ENCODE results near the gene TMTC1.

The TMTC1 gene

GRCh38 chr12:29611906-29612305 lies 171.8 kb downstream of the TMTC1 start:
- no peaks in the 10 kb centered on the region for H3K9me3 ChIP-seq (ENCODE audit: control insufficient read depth in 1 of 2, low read length in 2 of 2)
- no peaks in the 10 kb centered on the region for H3K27me3 ChIP-seq (ENCODE audit: low read depth, low read length)
- peaks cover 0 to 7% of the 10 kb centered on the region in 2 donors for H3K36me3 ChIP-seq (ENCODE audit: control insufficient read depth in 1 of 2, insufficient read depth in 2 of 2, low read length in 2 of 2)
- no peak overlapping the region for H3K27ac ChIP-seq (ENCODE audit: low read length)
- H3K4me1 ChIP-seq (ENCODE audit: control insufficient read depth in 1 of 2, insufficient read depth in 2 of 2, low read length in 2 of 2): peaks cover 0 to 13% of the 10 kb centered on the region in 2 donors
- no peak overlapping the region for H3K4me3 ChIP-seq (ENCODE audit: low read depth in 1 of 2, low read length in 2 of 2)

- no peak overlapping the region for H3K4me3 ChIP-seq (ENCODE audit: low read depth in 1 of 2, low read length in 2 of 2)
- peaks cover 0 to 13% of the 10 kb centered on the region in 2 donors for H3K4me1 ChIP-seq (ENCODE audit: control insufficient read depth in 1 of 2, insufficient read depth in 2 of 2, low read length in 2 of 2)
- H3K27me3 ChIP-seq (ENCODE audit: low read depth, low read length): no peaks in the 10 kb centered on the region
- H3K36me3 ChIP-seq (ENCODE audit: control insufficient read depth in 1 of 2, insufficient read depth in 2 of 2, low read length in 2 of 2): peaks cover 0 to 7% of the 10 kb centered on the region in 2 donors
- no peaks in the 10 kb centered on the region for H3K9me3 ChIP-seq (ENCODE audit: control insufficient read depth in 1 of 2, low read length in 2 of 2)
- no peak overlapping the region for H3K27ac ChIP-seq (ENCODE audit: low read length)
Observed at GRCh38 chr12:29610473-29611170, 173.1 kb downstream of the TMTC1 start.

- Histone ChIP-seq H3K36me3 (ENCODE audit: control insufficient read depth in 1 of 2, insufficient read depth in 2 of 2, low read length in 2 of 2) (peaks cover 0 to 7% of the 10 kb centered on the region in 2 donors), H3K4me3 (ENCODE audit: low read depth in 1 of 2, low read length in 2 of 2) (no peak overlapping the region), H3K27me3 (ENCODE audit: low read depth, low read length) (no peaks in the 10 kb centered on the region), H3K4me1 (ENCODE audit: control insufficient read depth in 1 of 2, insufficient read depth in 2 of 2, low read length in 2 of 2) (peaks cover 0 to 13% of the 10 kb centered on the region in 2 donors), H3K9me3 (ENCODE audit: control insufficient read depth in 1 of 2, low read length in 2 of 2) (no peaks in the 10 kb centered on the region), H3K27ac (ENCODE audit: low read length) (no peak overlapping the region)
Observed at GRCh38 chr12:29609431-29610215, 174.1 kb downstream of the TMTC1 start.

GRCh38 chr12:29608581-29608980 lies 175.2 kb downstream of the TMTC1 start:
- peaks cover 0 to 14% of the 10 kb centered on the region in 2 donors for H3K36me3 ChIP-seq (ENCODE audit: control insufficient read depth in 1 of 2, insufficient read depth in 2 of 2, low read length in 2 of 2)
- H3K27ac ChIP-seq (ENCODE audit: low read length): no peak overlapping the region
- H3K9me3 ChIP-seq (ENCODE audit: control insufficient read depth in 1 of 2, low read length in 2 of 2): no peaks in the 10 kb centered on the region
- H3K4me3 ChIP-seq (ENCODE audit: low read depth in 1 of 2, low read length in 2 of 2): no peak overlapping the region
- peaks cover 0 to 13% of the 10 kb centered on the region in 2 donors for H3K4me1 ChIP-seq (ENCODE audit: control insufficient read depth in 1 of 2, insufficient read depth in 2 of 2, low read length in 2 of 2)
- no peaks in the 10 kb centered on the region for H3K27me3 ChIP-seq (ENCODE audit: low read depth, low read length)

- Histone ChIP-seq H3K4me1 (ENCODE audit: control insufficient read depth in 1 of 2, insufficient read depth in 2 of 2, low read length in 2 of 2) (no peaks in the 10 kb centered on the region), H3K9me3 (ENCODE audit: control insufficient read depth in 1 of 2, low read length in 2 of 2) (no peaks in the 10 kb centered on the region), H3K4me3 (ENCODE audit: low read depth in 1 of 2, low read length in 2 of 2) (no peak overlapping the region), H3K27me3 (ENCODE audit: low read depth, low read length) (no peaks in the 10 kb centered on the region), H3K27ac (ENCODE audit: low read length) (no peak overlapping the region), H3K36me3 (ENCODE audit: control insufficient read depth in 1 of 2, insufficient read depth in 2 of 2, low read length in 2 of 2) (peaks cover 0 to 15% of the 10 kb centered on the region in 2 donors)
Observed at GRCh38 chr12:29599381-29599780, 184.4 kb downstream of the TMTC1 start.

GRCh38 chr12:29595071-29595755 lies 188.5 kb downstream of the TMTC1 start:
- Histone ChIP-seq H3K27ac (ENCODE audit: low read length) (no peak overlapping the region), H3K4me3 (ENCODE audit: low read depth in 1 of 2, low read length in 2 of 2) (no peak overlapping the region)

GRCh38 chr12:29593001-29593400 lies 190.7 kb downstream of the TMTC1 start:
- Histone ChIP-seq H3K4me3 (ENCODE audit: low read depth in 1 of 2, low read length in 2 of 2) (no peak overlapping the region), H3K9me3 (ENCODE audit: control insufficient read depth in 1 of 2, low read length in 2 of 2) (no peaks in the 10 kb centered on the region), H3K4me1 (ENCODE audit: control insufficient read depth in 1 of 2, insufficient read depth in 2 of 2, low read length in 2 of 2) (no peaks in the 10 kb centered on the region), H3K36me3 (ENCODE audit: control insufficient read depth in 1 of 2, insufficient read depth in 2 of 2, low read length in 2 of 2) (no peaks in the 10 kb centered on the region), H3K27ac (ENCODE audit: low read length) (no peak overlapping the region), H3K27me3 (ENCODE audit: low read depth, low read length) (no peaks in the 10 kb centered on the region)

More at GRCh38 chr12:29595071-29595755, 188.5 kb downstream of the TMTC1 start:
- no peaks in the 10 kb centered on the region for H3K4me1 ChIP-seq (ENCODE audit: control insufficient read depth in 1 of 2, insufficient read depth in 2 of 2, low read length in 2 of 2)
- H3K36me3 ChIP-seq (ENCODE audit: control insufficient read depth in 1 of 2, insufficient read depth in 2 of 2, low read length in 2 of 2): no peaks in the 10 kb centered on the region
- no peaks in the 10 kb centered on the region for H3K9me3 ChIP-seq (ENCODE audit: control insufficient read depth in 1 of 2, low read length in 2 of 2)
- H3K27me3 ChIP-seq (ENCODE audit: low read depth, low read length): no peaks in the 10 kb centered on the region

- Histone ChIP-seq H3K27ac (ENCODE audit: low read length) (no peak overlapping the region), H3K36me3 (ENCODE audit: control insufficient read depth in 1 of 2, insufficient read depth in 2 of 2, low read length in 2 of 2) (no peaks in the 10 kb centered on the region), H3K4me3 (ENCODE audit: low read depth in 1 of 2, low read length in 2 of 2) (no peak overlapping the region), H3K4me1 (ENCODE audit: control insufficient read depth in 1 of 2, insufficient read depth in 2 of 2, low read length in 2 of 2) (no peaks in the 10 kb centered on the region), H3K27me3 (ENCODE audit: low read depth, low read length) (no peaks in the 10 kb centered on the region), H3K9me3 (ENCODE audit: control insufficient read depth in 1 of 2, low read length in 2 of 2) (no peaks in the 10 kb centered on the region)
Observed at GRCh38 chr12:29591140-29592020, 192.4 kb downstream of the TMTC1 start.

GRCh38 chr12:29589851-29590250 lies 193.9 kb downstream of the TMTC1 start:
- H3K4me1 ChIP-seq (ENCODE audit: control insufficient read depth in 1 of 2, insufficient read depth in 2 of 2, low read length in 2 of 2): no peaks in the 10 kb centered on the region
- H3K27ac ChIP-seq (ENCODE audit: low read length): no peak overlapping the region
- H3K36me3 ChIP-seq (ENCODE audit: control insufficient read depth in 1 of 2, insufficient read depth in 2 of 2, low read length in 2 of 2): no peaks in the 10 kb centered on the region
- no peak overlapping the region for H3K4me3 ChIP-seq (ENCODE audit: low read depth in 1 of 2, low read length in 2 of 2)
- no peaks in the 10 kb centered on the region for H3K9me3 ChIP-seq (ENCODE audit: control insufficient read depth in 1 of 2, low read length in 2 of 2)
- H3K27me3 ChIP-seq (ENCODE audit: low read depth, low read length): no peaks in the 10 kb centered on the region

- Histone ChIP-seq H3K9me3 (ENCODE audit: control insufficient read depth in 1 of 2, low read length in 2 of 2) (no peaks in the 10 kb centered on the region), H3K27me3 (ENCODE audit: low read depth, low read length) (no peaks in the 10 kb centered on the region), H3K4me3 (ENCODE audit: low read depth in 1 of 2, low read length in 2 of 2) (no peak overlapping the region), H3K4me1 (ENCODE audit: control insufficient read depth in 1 of 2, insufficient read depth in 2 of 2, low read length in 2 of 2) (no peaks in the 10 kb centered on the region), H3K36me3 (ENCODE audit: control insufficient read depth in 1 of 2, insufficient read depth in 2 of 2, low read length in 2 of 2) (no peaks in the 10 kb centered on the region), H3K27ac (ENCODE audit: low read length) (no peak overlapping the region)
Observed at GRCh38 chr12:29589286-29589820, 194.4 kb downstream of the TMTC1 start.

All from muscle layer of duodenum (tissue), 2 donors.